HG03060 (cell line): ENCODE measurements around the gene CYP2E1.
"Not testable (repeated sequence)": the region's sequence is repeated elsewhere in the genome, so short reads cannot be mapped to it uniquely, and the experiment has no call there.

Experiments used
- ATAC-seq: cut with Tn5 transposase; IDR thresholded peaks from one replicate; pipeline ENCODE4 v1.9.1; 2021; ENCODE audit warnings: low read depth, moderate number of reproducible peaks; ENCODE audit not compliant: unreplicated experiment

CYP2E1 gene

DNA sequence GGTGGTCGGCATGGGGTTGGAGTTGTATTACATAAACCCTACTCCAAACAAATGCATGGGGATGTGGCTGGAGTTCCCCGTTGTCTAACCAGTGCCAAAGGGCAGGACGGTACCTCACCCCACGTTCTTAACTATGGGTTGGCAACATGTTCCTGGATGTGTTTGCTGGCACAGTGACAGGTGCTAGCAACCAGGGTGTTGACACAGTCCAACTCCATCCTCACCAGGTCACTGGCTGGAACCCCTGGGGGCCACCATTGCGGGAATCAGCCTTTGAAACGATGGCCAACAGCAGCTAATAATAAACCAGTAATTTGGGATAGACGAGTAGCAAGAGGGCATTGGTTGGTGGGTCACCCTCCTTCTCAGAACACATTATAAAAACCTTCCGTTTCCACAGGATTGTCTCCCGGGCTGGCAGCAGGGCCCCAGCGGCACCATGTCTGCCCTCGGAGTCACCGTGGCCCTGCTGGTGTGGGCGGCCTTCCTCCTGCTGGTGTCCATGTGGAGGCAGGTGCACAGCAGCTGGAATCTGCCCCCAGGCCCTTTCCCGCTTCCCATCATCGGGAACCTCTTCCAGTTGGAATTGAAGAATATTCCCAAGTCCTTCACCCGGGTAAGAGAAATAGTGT is at the start of gene CYP2E1:
Gene CYP2E1, plus strand, starts transcription at position 407 of the 632 bp plus-strand sequence. Its CDS starts 33 bp downstream, at position 440.
- ATAC-seq: no peak

DNA sequence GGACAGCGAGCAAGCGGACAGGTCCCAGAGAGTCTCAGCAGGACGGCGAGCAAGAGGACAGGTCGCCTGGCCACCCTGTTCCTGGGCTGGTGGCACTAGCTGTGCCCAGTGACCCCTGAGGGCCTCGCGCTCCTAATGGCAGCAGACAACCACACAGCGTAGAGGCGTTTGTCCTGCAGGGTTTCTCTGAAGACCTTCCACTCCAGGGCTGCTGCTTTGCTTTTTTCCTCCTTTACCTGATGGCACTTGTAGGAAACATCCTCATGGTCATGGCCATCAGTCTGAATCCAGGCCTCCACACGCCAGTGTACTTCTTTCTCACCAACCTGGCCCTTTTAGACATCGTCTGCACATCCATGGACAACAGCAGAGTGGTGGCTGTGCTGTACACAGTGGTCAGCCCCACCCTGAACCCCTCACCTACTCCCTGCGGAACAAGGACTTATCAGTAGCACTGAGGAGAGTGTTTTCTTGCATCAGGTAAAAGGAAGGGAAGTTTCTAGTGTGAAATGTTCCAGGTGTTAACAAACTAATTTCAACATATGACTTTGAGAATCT is 46.0 kb upstream of the CYP2E1 start:
- ATAC-seq: no peak

DNA sequence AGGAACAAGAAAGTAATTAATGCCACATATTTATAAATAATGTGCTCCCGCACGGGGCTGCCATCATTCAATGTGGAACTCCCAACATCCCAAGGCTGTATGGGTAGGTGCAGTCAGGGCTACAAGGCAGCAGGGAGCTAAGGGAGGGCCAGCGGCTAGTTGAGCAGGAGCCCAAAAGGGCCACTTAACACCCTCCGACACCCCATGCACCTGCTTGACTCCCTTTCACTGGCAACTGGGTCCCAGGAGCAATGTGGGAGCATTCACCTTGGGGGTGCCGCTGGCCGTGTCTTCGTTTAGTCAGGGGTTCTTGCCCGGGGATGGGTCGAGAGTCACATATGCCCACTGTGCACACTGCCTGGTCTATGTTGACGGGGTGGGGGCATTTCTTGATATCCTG is 45.5 kb upstream of the CYP2E1 start:
- ATAC-seq: no peak

DNA sequence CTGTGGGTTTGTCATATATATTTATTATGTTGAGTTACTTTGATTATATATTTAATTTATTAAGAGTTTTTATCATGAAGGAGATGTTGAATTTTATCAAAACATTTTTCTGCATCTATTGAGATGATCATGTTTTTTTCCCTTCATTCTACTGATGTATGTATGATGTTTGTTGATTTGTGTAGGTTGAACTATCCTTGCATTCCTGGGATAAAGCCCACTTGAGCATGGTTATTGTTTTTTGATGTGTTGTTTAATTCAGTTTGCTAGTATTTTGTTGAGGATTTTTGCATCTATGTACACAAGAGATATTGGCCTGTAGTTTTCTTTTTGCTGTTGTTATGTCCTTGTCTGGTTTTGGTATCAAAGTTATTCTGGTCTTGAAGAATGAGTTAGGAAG is 42.3 kb upstream of the CYP2E1 start:
- no peak for ATAC-seq

DNA sequence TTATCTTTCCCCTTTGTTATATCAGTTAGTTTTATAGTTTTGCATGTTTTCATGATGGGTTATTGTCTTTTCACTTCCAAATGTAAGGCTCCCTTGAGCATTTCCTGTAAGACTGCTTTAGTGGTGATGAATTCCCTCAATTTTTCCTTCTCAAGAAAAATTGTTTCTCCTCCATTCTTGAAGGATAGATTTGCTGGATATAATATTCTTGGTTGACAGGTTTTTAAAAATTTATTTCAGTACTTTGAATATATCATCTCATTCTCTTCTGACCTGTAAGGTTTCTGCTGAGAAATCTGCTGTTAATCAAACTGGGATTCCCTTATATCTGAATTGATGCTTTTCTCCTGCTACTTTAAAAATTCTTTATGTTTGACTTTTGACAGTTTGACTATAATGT is 40.1 kb upstream of the CYP2E1 start:
- ATAC-seq: no peak

DNA sequence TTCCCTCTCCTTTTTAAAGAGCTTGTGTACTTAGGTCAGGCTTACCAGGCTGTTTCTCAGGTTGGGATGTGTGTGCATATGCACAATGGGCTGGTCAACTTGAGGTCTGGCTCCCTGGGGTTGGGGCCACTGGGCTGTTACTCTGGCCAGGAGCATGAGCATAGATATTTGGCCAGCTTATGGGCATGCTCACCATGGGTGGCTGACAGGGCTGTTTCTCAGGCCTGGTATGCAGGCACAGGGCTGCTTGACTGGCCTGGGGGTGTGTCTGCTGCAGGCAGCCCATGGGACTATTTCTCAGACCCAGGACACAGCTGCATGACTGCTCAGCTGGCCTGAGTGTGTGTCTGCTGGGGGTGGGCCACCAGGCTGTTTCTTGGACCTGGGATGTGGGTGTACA is 38.8 kb upstream of the CYP2E1 start:
- ATAC-seq: no peak

DNA sequence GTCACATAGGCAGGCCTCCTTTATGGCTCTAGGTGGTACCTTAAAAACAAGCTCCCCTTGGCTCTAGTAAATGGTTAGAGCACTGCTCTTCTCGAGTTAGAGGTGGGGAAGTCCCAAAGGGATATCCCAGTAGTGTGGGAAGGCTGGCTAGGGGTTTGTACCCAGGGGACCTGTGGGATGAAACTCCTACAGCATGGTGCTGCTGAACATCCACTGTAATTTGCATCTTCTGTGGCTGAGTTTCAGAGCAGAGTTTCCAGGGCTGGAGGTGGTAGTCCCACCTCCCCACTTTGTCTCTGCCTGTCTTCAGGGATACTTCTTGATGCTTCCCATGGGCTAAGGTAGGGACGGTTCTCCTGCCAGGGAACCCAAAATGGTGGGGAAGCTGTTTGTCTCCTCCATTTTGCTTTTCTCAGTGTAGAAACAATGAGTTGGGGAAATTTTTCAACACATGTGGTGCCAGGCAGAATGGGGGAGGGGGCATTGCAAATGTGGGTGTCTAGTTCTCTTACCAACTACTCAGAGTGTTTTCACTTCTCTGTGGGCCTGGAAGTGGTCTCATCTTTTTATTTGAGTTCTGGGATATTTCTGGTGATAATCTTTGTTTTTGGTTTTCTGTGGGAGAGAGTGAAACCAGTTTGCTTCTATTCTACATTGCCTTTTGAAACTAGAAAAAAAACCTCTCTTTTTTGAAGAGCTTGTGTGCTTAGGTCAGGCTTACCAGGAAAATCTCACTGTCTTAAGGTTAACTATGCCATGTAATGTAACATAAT is 37.2 kb upstream of the CYP2E1 start:
- no peak for ATAC-seq

DNA sequence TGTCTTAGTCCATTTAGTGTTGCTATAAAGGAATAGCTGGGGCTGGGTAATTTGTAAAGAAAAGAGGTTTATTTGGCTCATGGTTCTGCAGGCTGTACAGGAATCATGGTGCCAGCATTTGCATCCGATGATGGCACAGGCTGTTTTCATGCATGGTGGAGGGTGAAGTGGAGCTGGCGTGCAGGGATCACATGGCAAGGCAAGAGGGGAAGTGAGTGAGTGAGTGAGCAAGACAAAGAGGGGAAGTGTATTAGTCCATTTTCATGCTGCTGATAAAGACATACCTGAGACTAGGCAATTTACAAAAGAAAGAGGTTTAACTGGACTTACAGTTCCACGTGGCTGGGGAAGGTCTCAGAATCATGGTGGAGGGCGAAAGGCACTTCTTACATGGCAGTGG is 33.6 kb upstream of the CYP2E1 start:
- ATAC-seq: not testable (repeated sequence)

DNA sequence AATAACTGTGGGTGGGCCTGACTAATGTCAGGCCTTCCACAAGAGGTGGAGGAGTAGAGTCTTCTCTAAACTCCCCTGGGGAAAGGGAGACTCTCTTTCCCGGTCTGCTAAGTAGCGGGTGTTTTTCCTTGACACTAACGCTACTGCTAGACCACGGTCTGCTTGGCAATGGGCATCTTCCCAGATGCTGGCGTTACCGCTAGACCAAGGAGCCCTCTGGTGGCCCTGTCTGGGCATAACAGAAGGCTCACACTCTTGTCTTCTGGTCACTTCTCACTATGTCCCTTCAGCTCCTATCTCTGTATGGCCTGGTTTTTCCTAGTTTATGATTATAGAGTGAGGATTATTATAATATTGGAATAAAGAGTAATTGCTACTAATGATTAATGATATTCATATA is 29.8 kb upstream of the CYP2E1 start:
- ATAC-seq: not testable (repeated sequence)

DNA sequence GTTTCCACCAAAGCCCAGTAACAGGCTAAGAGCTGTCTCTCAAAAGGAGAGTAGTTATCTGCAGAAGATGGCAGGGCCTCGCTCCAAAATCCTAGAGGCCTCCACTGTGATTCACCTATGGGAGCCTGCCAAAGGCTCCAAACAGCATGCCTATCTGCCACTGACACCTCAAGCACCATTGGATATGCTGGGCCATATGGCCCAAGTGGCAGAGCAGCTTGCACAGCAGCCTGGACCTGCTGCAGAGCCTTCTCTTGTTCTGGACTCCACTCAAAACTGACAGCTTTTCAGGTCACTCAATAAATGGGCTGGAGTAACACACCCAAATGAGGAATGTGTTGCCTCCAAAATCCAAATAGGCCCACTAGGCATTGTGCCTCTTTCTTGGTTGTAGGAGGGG is 28.0 kb upstream of the CYP2E1 start:
- ATAC-seq: not testable (repeated sequence)

DNA sequence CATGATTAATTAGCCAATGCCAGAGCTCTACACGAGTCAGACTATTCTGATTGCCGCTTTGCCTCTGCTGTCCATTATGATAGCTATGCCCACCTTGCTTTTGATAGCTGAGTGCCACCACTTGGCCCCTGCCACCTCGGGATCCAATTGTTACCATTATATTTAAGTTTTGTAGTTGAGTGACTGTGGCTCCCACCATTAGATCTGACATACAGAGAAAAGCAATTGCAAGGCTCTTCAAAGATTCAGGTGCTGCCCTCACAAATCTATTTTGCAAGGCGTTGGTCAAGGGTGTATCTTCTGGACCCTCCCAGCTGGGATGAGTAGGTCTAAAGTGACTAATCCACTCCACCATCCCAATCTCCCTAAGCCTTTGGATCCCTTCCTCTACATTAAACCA is 26.3 kb upstream of the CYP2E1 start:
- not testable (repeated sequence) for ATAC-seq

DNA sequence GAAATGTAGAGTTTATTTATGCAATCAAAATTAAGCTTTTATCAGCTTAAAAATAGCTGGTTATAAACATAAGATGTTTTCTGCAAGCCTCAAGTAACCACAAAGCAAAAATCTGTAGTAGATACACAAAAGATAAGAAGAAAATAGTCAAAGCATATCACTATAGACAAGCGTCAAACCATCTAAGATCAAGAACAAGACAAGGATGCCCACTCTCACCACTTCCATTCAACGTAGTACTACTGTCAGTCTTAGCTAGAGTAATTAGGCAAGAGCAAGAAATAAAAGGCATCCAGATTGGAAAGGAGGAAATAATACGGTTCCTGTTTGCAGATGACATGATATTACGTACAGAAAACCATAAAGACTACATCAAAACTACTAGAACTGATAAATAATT is 17.5 kb upstream of the CYP2E1 start:
- ATAC-seq: no peak

DNA sequence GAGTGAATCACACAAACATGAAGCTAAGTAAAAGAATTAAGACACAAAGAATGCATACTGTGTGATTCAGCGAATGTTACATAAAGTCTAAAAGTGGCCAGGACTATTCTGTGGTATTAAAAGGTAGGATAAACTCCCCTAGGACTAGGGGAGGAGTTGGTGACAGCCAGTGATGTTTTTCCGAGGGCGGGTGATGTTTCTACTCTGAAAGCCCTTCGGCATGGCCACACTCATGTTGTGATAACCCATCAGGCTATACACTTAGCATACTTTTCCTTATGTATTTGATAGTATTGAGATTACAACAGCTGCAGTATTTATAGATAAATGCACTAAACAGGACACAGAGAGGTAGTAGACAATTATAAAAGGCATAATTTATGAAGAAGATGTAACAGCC is 15.8 kb upstream of the CYP2E1 start:
- ATAC-seq: no peak

DNA sequence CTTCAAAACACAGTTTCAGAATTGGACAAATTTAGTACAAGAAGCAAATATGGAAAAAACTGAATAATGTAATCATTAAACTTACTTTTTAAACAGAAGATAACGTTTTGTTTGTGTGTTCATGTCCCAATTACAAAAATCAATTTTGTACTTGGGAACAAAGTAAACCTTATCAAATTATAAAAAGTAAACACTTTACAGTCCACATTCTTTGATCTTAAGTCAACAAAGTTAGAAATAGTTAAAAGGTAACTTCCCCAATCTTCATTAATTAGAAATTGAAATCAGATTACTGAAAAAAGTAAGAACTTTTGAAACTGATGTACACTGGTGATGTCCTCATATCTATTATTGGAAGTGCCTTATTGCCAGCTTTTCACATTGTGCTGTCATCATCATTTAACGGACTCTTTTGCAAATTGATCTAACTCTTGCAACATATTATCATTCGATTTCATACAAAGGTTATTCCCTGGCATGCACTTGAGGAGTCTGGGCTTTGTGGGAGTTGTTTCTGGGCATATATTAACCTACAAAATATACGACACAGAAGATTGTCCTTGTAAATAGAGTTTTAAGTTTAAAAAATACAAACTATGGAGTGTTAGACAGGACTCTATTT is 15.1 kb upstream of the CYP2E1 start:
- ATAC-seq: no peak

DNA sequence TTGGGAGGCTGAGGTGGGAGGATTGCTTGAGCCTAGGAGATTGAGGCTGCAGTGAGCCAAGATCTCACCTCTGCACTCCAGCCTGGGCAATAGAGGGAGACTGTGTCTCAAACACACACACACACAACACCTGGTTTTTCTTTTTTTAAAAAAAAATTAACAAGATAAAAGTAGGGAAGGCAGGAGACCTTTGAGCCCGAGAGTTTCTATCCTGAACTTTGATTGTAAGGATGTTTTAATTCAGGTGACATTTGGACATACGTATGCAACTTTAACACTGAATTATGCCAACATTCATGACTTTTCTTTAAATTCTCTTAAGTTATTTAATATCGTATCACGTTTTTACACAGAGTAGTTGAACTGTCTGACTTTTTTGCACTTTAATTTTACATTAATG is 11.7 kb upstream of the CYP2E1 start:
- ATAC-seq: no peak

DNA sequence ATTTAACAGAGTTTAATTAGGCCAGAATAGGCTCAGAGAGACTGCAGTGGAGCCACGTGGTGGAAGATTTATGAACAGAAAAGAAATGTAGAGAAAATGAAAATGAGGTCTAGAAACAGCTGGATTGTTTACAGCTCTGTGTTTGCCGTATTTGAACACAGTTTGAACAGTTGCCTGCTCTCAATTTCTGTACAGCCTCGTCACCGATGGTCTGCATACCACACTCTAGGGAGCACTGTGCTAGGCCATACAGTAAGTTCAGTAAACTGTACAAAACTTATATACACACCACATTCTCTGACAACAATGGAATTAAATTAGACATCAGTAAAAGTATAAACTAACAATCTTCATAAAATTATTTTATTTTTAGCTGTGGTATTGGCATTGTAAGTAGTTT is 11.1 kb upstream of the CYP2E1 start:
- ATAC-seq: no peak

DNA sequence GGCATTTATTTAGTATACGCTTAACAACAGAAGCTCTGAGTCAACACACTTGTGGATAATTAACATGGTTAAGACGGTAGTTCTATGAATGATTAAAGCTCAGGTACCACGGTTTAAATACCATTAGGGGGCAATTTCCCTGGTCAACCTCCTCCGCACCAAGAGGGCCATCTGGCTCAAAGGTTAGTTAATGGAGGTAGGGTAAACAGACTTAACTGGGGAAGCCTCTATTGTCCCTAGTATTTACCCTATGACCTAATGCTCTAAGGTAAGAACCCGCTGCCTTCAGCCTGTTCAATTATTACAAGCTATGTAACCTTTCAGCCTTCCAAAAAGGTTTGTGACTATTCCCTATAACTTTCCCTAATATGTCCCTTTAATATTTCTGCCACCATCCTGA is 8.6 kb upstream of the CYP2E1 start:
- ATAC-seq: not testable (repeated sequence)

DNA sequence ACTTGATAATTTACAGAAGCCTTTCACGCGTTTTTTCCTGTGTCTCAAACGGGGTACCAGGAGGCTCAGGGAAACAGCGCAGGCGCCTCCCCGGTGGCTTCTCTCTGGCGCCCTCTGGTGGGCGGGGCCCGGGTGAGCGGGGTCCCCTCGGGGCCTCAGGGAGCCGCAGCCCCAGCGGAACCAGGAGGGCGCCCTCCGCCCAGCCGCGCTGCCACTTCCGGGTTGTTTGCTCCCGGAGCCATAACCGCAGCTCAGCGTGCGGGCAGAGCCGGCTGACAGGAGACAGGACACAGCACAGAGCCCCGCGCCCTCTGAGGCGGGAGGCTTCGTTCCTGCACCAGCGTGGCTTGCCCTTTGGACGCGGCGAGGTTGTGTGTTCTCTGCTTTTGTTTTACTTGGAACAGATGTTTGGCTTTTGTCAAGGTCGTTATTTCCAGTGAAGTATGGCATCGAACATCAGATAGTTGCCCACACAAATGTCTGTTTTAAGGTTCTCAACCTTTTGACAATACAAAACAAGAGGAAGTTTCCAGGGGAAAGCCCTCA is 6.9 kb upstream of the CYP2E1 start:
- no peak for ATAC-seq

DNA sequence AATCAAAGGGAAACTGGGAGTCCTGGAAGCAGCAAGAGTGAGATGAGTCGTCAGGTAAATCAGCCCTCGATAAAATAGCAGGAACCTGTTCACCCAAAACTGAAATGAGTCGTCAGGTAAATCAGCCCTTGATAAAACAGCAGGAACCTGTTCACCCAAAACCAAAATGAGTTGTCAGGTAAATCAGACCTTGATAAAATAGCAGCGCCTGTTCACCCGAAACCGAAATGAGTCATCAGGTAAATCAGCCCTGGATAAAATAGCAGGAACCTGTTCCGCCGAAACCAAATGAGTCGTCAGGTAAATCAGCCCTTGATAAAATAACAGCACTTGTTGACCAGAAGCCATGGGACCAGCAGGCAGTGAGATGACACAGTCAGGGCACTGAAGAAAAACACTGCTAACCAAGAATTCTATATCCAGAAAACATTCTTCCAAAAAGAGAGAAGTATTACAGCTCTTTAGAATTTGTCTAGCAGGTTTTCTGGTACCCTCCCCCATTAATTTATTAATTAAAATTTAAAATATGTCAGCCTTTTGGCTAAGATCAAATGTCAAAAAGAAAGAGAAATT is 3.4 kb upstream of the CYP2E1 start:
- no peak for ATAC-seq

DNA sequence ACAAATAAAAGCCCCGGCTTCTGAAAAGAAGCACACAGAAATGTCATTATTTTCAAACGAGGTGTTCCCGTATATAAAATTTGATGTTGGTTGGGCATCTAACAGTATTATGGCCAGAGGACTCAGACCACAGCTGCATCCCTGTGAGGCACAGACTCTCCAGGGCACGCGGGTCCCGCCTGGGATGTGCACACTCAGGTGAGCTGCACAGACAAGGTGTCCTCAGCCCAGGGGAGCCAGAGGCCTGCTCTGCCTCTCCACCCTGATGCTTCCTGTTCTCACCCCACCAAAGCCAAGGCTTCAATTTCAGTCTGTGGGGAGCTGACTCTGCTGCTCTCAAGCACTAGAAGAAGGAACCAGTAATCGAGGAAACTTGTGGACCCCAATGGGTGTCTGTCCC is 1.7 kb upstream of the CYP2E1 start:
- ATAC-seq: no peak

DNA sequence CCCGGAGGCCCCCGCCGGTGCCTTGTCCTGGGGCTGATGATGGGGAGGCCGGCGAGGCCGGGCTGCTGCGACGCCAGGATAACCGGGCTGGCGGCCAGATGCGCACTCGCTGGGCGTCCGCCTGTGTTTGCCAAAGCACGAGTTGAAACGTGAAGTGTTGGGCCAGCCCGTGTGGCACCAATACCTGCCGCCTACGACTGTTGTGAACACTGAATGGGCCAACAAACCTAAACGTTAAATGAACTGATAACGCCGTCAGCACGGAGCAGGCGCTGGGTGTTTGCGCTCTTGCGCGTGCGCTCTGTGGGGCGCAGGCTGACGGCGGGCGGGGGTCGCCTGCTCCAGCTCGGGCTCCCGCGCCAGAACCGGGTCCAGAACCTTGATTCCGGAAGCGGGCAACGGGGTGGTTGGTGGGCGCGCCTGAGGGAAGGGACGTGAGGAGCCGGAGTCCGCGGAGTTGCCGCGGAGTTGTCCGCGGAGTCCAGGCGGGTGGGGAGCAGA is 658 bp downstream of the CYP2E1 start:
- no peak for ATAC-seq
